Measurements from ENCODE around the gene TMEM128. TPM values are rescaled to one million over a fixed set of nuclear protein-coding genes. Genes with fewer than 3 reads are reported as not detected.

TMEM128 gene
- total and polyA plus RNA-seq, 2 of the 13 experiments (the other 11 are each of a cell fraction or from before 2014, with no cell fraction given) = 19.4 to 27.9 TPM

DNA sequence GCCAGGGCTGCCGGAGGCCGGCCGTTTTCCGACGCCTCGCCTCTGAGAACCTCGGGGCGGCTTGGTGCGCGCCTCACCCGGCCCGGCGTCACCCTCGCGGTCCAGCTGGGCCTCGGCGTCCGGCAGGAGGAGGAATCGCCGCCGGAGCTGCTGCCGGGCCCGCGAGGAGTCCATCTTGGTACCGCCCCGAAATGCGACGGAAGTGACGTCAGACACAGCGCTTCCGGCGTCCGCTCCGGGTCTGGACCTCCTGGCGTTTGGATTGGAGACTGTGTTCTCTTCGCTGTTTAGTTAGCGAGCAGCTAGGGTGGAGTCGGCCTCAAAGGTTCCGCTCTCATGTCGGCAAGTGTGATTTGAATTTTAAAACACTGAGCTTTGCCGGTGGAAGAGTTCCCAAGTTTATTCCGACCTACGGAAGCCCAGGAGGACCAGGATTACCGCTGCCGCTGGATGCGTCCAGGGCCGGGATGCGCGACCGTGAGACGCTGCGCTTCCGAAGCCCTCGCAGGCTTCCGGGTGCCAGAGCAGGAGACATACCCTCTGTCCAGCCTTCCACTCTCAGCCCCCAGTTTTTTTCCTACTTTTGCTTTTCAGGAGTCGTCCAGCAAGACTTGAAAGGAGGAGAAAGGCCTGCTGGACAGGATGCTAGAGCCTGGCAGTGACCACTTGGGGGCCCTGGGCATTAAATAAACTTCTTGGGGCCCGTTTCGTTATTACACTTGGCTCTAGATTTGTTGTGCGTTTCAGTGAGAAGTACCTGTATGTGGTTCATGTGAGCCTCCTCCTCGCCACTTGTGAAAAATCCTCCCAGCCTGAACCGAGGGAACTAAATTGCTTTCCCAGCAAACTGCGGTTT is at the start of gene TMEM128 (continued):
- no peak; the same call in 1 of the 2 replicates for TF ChIP-seq STAT5B (CRISPR knock-in tag; IDR thresholded peaks at IDR 0.05)
- TF ChIP-seq ZNF468 (CRISPR knock-in tag; IDR thresholded peaks at IDR 0.05) = no peak
- no peak for TF ChIP-seq ZNF878 (CRISPR knock-in tag; IDR thresholded peaks at IDR 0.05)
- peak; percentile 89 to 92 for TF ChIP-seq POLR2A (IDR thresholded peaks at IDR 0.05; ENCODE audit: insufficient read depth in 1 of 2, low read depth in 2 of 2, low read length in 2 of 2)
- no peak for TF ChIP-seq ZSCAN12 (CRISPR knock-in tag; IDR thresholded peaks at IDR 0.05)
- no peak for TF ChIP-seq ZNF335 (CRISPR knock-in tag; IDR thresholded peaks at IDR 0.05)
- peak; percentile 59; the same call in 1 of the 2 replicates for TF ChIP-seq ZNF224 (CRISPR knock-in tag; IDR thresholded peaks at IDR 0.05)
- TF ChIP-seq NR2F6 (IDR thresholded peaks at IDR 0.05) = no peak
- TF ChIP-seq NR2F6 (CRISPR knock-in tag; IDR thresholded peaks at IDR 0.05) = no peak
- TF ChIP-seq ZNF33B (CRISPR knock-in tag; IDR thresholded peaks at IDR 0.05) = no peak
- no peak for TF ChIP-seq CBX1 (IDR thresholded peaks at IDR 0.05; ENCODE audit: low read depth)
- TF ChIP-seq MXD4 (CRISPR knock-in tag; IDR thresholded peaks at IDR 0.05) = peak; percentile 45; the same call in 1 of the 2 replicates
- TF ChIP-seq, protein P1, sequence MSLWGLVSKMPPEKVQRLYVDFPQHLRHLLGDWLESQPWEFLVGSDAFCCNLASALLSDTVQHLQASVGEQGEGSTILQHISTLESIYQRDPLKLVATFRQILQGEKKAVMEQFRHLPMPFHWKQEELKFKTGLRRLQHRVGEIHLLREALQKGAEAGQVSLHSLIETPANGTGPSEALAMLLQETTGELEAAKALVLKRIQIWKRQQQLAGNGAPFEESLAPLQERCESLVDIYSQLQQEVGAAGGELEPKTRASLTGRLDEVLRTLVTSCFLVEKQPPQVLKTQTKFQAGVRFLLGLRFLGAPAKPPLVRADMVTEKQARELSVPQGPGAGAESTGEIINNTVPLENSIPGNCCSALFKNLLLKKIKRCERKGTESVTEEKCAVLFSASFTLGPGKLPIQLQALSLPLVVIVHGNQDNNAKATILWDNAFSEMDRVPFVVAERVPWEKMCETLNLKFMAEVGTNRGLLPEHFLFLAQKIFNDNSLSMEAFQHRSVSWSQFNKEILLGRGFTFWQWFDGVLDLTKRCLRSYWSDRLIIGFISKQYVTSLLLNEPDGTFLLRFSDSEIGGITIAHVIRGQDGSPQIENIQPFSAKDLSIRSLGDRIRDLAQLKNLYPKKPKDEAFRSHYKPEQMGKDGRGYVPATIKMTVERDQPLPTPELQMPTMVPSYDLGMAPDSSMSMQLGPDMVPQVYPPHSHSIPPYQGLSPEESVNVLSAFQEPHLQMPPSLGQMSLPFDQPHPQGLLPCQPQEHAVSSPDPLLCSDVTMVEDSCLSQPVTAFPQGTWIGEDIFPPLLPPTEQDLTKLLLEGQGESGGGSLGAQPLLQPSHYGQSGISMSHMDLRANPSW (CRISPR knock-in tag; IDR thresholded peaks at IDR 0.05; ENCODE audit: borderline replicate concordance) = no peak
- TF ChIP-seq MAFG (CRISPR knock-in tag; IDR thresholded peaks at IDR 0.05) = no peak
- TF ChIP-seq FLYWCH1 (CRISPR knock-in tag; IDR thresholded peaks at IDR 0.05) = 0 out of 2 replicates have a peak, but pooled peaks have one; percentile 31
- TF ChIP-seq ZNF264 (CRISPR knock-in tag; IDR thresholded peaks at IDR 0.05) = no peak
- peak; percentile 65 for TF ChIP-seq SP2 (CRISPR knock-in tag; IDR thresholded peaks at IDR 0.05)
- 0 out of 2 replicates have a peak, but pooled peaks have one; percentile 36 for TF ChIP-seq NR1H2 (CRISPR knock-in tag; IDR thresholded peaks at IDR 0.05; ENCODE audit: borderline replicate concordance, low read depth)
- no peak for TF ChIP-seq ZNF432 (CRISPR knock-in tag; IDR thresholded peaks at IDR 0.05; ENCODE audit: borderline replicate concordance)
- TF ChIP-seq SMAD1 (CRISPR knock-in tag; IDR thresholded peaks at IDR 0.05; ENCODE audit: borderline replicate concordance, low read depth) = no peak
- TF ChIP-seq ARID2 (CRISPR knock-in tag; IDR thresholded peaks at IDR 0.05; ENCODE audit: borderline replicate concordance) = no peak
- no peak for TF ChIP-seq ZNF570 (CRISPR knock-in tag; IDR thresholded peaks at IDR 0.05; ENCODE audit: borderline replicate concordance)
- TF ChIP-seq, protein P2, sequence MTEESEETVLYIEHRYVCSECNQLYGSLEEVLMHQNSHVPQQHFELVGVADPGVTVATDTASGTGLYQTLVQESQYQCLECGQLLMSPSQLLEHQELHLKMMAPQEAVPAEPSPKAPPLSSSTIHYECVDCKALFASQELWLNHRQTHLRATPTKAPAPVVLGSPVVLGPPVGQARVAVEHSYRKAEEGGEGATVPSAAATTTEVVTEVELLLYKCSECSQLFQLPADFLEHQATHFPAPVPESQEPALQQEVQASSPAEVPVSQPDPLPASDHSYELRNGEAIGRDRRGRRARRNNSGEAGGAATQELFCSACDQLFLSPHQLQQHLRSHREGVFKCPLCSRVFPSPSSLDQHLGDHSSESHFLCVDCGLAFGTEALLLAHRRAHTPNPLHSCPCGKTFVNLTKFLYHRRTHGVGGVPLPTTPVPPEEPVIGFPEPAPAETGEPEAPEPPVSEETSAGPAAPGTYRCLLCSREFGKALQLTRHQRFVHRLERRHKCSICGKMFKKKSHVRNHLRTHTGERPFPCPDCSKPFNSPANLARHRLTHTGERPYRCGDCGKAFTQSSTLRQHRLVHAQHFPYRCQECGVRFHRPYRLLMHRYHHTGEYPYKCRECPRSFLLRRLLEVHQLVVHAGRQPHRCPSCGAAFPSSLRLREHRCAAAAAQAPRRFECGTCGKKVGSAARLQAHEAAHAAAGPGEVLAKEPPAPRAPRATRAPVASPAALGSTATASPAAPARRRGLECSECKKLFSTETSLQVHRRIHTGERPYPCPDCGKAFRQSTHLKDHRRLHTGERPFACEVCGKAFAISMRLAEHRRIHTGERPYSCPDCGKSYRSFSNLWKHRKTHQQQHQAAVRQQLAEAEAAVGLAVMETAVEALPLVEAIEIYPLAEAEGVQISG (CRISPR knock-in tag; IDR thresholded peaks at IDR 0.05) = peak; percentile 91
- no peak for TF ChIP-seq PCBP1 (IDR thresholded peaks at IDR 0.05; ENCODE audit: borderline replicate concordance, low read depth, low read length)
- TF ChIP-seq, protein P3, sequence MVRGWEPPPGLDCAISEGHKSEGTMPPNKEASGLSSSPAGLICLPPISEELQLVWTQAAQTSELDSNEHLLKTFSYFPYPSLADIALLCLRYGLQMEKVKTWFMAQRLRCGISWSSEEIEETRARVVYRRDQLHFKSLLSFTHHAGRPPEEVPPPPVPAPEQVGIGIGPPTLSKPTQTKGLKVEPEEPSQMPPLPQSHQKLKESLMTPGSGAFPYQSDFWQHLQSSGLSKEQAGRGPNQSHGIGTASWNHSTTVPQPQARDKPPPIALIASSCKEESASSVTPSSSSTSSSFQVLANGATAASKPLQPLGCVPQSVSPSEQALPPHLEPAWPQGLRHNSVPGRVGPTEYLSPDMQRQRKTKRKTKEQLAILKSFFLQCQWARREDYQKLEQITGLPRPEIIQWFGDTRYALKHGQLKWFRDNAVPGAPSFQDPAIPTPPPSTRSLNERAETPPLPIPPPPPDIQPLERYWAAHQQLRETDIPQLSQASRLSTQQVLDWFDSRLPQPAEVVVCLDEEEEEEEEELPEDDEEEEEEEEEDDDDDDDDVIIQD (CRISPR knock-in tag; IDR thresholded peaks at IDR 0.05; ENCODE audit: low read depth) = no peak

Measured in HepG2 (cell line).